ENCODE data around the gene C9orf50.

- TF ChIP-seq CTCF (conservative IDR thresholded peaks at IDR 0.05), result no peak
- TF ChIP-seq ZFX (IDR thresholded peaks at IDR 0.05), result no peak
Measured at GRCh38 chr9:129669946-129670345, 49.0 kb upstream of the C9orf50 start.

Measured in C4-2B (cell line).